ENCODE data around the gene REPIN1. TPM values are rescaled to one million over a fixed set of nuclear protein-coding genes. Genes with fewer than 3 reads are reported as not detected.

REPIN1 gene
- total and polyA plus RNA-seq, 9 of the 15 experiments (the other 6 are each of a cell fraction or from before 2014, with no cell fraction given) = 8.1 to 283 (median 94.3) TPM

- TF ChIP-seq ZNF398 (CRISPR knock-in tag; IDR thresholded peaks at IDR 0.05) = no peak
Observed at GRCh38 chr7:150332852-150333635, 35.6 kb upstream of the REPIN1 start (continued).

GRCh38 chr7:150333659-150334058 is 35.0 kb upstream of the REPIN1 start:
- peak in 2 of 4 experiments; percentile 10 to 11 for DNase-seq (ENCODE audit: extremely low read depth in 1 of 4, low spot score in 3 of 4)
- H4K20me1 ChIP-seq (replicated peaks; ENCODE audit: control insufficient read depth, insufficient read depth, low read length) = no peaks in the 10 kb centered on the region; the same call in 1 of the 2 replicates
- H3K9me3 ChIP-seq (replicated peaks; ENCODE audit: control insufficient read depth, insufficient read depth, low read depth, low read length) = no peaks in the 10 kb centered on the region
- H3K4me3 ChIP-seq = no peak overlapping the region
- intact Hi-C loops (cut with micrococcal nuclease) = no loop called here
- POLR2A ChIA-PET = interaction anchor here (0.9 to 1.6 kb wide), 4 partner anchors 12 to 36 kb away, joined by 3 to 4 read pairs (median 4); no protein-coding TSS in a partner anchor
- no peak overlapping the region for H3K4me2 ChIP-seq (ENCODE audit: insufficient read depth, low read length)
- no peak for FAIRE-seq
- peaks cover 0 to 30% of the 10 kb centered on the region in 2 experiments; a peak in 1 of 5 replicates for H3K4me1 ChIP-seq (replicated peaks in 1 of 2; ENCODE audit: control insufficient read depth in 2 of 2, insufficient read depth in 2 of 2, low read length in 2 of 2)
- no TSS peak for BruUV-seq (replicated peaks)
- CTCF ChIA-PET (ENCODE audit: low intra/inter-chr PET ratio) = interaction anchor here (0.6 kb wide), 1 partner anchor 52 kb away, joined by 3 read pairs; no protein-coding TSS in a partner anchor
- no peak for ATAC-seq
- in situ Hi-C loops (cut with MboI) = no loop called here
- H3K79me2 ChIP-seq (ENCODE audit: control insufficient read depth, insufficient read depth, low read length) = peaks cover 3% of the 10 kb centered on the region; the same call in 1 of the 3 replicates
- H3K36me3 ChIP-seq (ENCODE audit: control insufficient read depth, insufficient read depth, low read length) = peaks cover 74% of the 10 kb centered on the region
- WGBS (ENCODE audit: insufficient coverage, low coverage, missing lambda C conversion rate) = 80% methylated on average over 10 of the region's 10 CpGs
- no peaks in the 10 kb centered on the region for H3K27me3 ChIP-seq (ENCODE audit: control insufficient read depth in 2 of 2, insufficient read depth in 2 of 2, low read length in 2 of 2)
- no peak overlapping the region for H3K27ac ChIP-seq (ENCODE audit: extremely low read depth, low read depth, low read length)
- peaks cover 6% of the 10 kb centered on the region for H3K9me1 ChIP-seq (ENCODE audit: control insufficient read depth, insufficient read depth, low read length)
- no peak overlapping the region for H2AFZ ChIP-seq (ENCODE audit: low read depth, low read length)
- peak overlapping the region in 1 of 2 experiments; percentile 7; a peak in 2 of 4 replicates for H3K9ac ChIP-seq (ENCODE audit: insufficient read depth in 1 of 2, low read depth in 2 of 2, low read length in 2 of 2)
- TF ChIP-seq ZC3H4 (CRISPR knock-in tag; IDR thresholded peaks at IDR 0.05; ENCODE audit: borderline replicate concordance) = no peak
- TF ChIP-seq MAX (CRISPR knock-in tag; IDR thresholded peaks at IDR 0.05) = 0 out of 2 replicates have a peak, but pooled peaks have one; percentile 28
- no peak for TF ChIP-seq PHB (CRISPR knock-in tag; IDR thresholded peaks at IDR 0.05)
- no peak for TF ChIP-seq ZFP36 (IDR thresholded peaks at IDR 0.05; ENCODE audit: low read depth, low read length, partially characterized antibody)
- peak; percentile 19; the same call in 1 of the 2 replicates for TF ChIP-seq POLR2G (IDR thresholded peaks at IDR 0.05; ENCODE audit: low read depth, low read length)
- TF ChIP-seq MECOM (CRISPR knock-in tag; IDR thresholded peaks at IDR 0.05) = no peak
- peak; percentile 15 for TF ChIP-seq RBBP5 (IDR thresholded peaks at IDR 0.05; ENCODE audit: borderline replicate concordance, insufficient read depth, low read length, poor library complexity, severe bottlenecking)
- TF ChIP-seq CBX2 (IDR thresholded peaks at IDR 0.05; ENCODE audit: insufficient read depth, low read length, poor library complexity, severe bottlenecking) = no peak
- no peak for TF ChIP-seq ATF6 (CRISPR knock-in tag; IDR thresholded peaks at IDR 0.05)
- no peak for TF ChIP-seq NFIX (CRISPR knock-in tag; IDR thresholded peaks at IDR 0.05; ENCODE audit: low read depth)
- 0 out of 2 replicates have a peak, but pooled peaks have one; percentile 16 for TF ChIP-seq CEBPG (CRISPR knock-in tag; IDR thresholded peaks at IDR 0.05)
- no peak for TF ChIP-seq CEBPG (tag; conservative IDR thresholded peaks at IDR 0.05 in 1 of 2, IDR thresholded peaks at IDR 0.05 in 1 of 2)
- TF ChIP-seq PHF8 (IDR thresholded peaks at IDR 0.05; ENCODE audit: borderline replicate concordance, low read length) = no peak; the same call in 1 of the 2 replicates

Data from K562 (cell line).